Measurements from ENCODE around the gene KPNB1.
A peak's percentile ranks its signal among the peaks of the same experiment; 100 is the strongest.

Gene KPNB1

DNA sequence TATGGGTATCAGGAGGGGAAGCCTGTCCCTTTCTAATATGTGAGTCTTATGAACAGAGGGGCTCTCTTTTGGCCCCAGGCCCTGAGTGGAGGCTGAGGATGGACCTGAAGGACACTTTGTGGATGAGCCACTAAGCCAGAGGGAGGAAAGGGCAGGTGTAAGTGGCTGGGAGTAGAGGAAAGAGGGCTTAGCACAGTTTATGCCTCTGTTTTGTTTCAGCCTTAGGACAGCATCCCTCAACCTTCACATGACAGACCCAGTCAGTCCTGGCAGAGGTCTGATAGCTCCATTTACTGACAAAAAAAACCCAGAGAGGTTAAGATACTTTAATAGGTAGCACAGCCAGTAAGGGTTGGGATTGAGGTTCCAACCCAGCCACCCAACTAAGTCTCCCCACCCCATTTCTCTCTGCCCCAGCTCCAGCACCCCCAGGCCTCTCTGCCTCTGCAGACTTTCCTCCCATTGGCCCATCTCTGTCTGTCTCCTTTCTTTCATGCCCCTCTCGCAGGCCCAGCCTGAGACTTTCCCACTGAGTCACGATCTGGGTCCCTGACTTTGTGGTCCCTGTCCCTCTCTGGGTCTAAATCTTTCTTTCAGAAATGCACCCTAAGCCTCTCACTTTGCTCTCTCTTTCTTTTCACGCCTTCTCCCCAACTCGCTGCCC, 78.6 kb downstream of the KPNB1 start:
- DNase-seq (ENCODE audit: low spot score): no peak

DNA sequence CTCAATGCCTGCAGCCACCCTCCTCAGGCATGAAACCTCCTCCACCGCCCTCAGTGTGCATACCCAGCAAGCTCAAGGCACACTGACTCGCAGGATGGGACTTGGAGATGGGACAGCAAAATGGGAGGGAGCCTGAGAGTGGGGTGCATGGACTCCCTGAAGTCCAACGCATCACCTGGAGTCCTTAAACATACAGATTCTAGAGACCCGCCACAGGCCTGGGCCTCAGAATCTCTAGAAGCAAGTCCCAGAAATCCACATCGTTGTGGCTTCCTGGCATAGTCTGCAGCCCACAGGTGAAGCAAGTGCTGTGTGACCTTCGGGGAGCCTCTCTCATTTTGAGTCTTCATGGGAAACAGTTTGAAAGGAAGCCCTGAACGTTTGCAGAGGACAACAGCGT, 79.8 kb downstream of the KPNB1 start:
- no peak for DNase-seq (ENCODE audit: low spot score)

DNA sequence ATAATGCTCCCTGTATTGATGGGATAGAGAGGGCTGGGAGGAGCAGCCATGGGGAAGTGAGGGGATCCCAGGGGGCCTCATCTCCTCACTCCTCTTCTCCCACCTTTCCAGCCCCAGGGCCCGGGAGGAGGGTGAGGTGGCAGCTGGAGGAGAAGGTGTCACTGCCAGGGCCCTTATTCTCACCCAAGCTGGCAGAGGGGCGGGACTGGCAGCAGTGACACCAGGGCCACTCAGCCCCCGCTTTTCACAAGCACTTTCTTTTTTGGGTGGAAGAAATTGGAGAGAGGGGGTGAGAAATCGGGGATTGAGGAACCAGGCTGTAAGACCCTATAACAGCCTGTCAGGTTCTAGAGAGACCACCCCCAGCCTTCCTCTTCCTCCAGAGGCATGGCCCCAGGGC, 81.0 kb downstream of the KPNB1 start:
- no peak for DNase-seq (ENCODE audit: low spot score)

DNA sequence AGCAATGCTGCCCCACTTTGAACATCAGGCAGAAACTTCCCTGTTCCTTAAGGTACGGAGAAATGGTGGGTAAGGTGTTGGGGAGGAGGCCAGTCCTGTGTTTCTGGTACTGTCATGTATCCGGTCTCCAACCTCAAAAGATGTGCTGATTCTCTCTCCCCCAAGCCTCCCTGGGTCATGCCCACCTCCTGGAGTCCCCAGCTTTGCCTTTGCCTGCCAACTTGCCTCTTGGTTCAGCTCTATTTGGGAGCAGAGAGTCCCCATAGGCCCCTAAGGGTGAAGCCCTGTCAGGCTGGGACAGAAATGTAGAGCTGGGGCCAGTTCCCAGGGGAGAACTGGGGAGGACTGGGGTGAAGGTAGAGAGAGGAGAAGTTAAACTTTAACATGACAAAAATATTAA, 81.7 kb downstream of the KPNB1 start:
- DNase-seq (ENCODE audit: low spot score): no peak

DNA sequence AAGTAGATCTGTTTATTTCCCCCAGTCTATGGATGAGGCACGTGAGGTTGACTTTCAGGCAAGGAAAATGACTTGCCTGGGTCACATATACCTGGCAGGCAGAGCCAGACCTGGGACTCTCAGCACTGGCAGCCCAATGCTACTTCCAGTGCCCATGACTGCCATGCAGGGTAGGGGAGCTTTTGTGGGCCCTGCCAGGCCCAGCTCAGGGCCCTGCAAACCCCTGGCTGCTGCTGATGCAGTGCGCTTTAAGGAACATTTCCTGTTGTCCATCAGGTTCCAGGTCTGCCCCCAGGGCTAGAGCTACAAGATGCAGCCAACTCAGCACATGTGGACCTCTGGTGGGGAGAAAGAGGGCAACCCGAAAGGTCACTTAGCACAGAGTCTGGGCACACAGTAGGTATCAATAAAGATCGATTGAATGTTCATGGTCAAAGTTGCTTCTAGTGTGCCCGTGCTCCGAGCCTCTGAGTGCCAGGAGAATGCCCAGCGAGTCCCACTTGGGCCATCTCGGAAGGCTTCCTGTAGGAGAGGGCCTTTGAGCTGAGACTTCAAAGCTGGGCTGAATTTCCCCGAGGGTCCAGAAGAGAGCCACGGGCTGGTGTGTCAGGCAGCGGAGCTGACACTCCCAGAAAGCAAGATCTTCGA, 82.8 kb downstream of the KPNB1 start:
- no peak for DNase-seq (ENCODE audit: low spot score)

DNA sequence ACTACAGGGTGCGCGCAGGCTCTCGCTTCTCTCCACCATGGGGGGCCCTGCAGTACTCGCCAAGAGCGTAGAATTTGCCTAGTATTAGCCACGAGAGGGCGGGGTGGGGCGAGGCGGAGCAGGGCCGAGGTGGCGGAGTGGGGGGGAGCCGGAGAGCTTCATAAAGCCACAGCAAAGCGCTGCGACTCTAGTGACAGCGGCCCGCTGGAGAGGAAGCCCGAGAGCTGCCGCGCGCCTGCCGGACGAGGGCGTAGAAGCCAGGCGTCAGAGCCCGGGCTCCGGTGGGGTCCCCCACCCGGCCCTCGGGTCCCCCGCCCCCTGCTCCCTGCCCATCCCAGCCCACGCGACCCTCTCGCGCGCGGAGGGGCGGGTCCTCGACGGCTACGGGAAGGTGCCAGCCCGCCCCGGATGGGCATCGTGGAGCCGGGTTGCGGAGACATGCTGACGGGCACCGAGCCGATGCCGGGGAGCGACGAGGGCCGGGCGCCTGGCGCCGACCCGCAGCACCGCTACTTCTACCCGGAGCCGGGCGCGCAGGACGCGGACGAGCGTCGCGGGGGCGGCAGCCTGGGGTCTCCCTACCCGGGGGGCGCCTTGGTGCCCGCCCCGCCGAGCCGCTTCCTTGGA, 83.4 kb downstream of the KPNB1 start, which contains the start of gene TBX21:
TSS of gene TBX21 (plus strand) at position 190 of the 627 bp plus-strand sequence. CDS start at position 409, 219 bp downstream.
- DNase-seq (ENCODE audit: low spot score): peak; percentile 94

DNA sequence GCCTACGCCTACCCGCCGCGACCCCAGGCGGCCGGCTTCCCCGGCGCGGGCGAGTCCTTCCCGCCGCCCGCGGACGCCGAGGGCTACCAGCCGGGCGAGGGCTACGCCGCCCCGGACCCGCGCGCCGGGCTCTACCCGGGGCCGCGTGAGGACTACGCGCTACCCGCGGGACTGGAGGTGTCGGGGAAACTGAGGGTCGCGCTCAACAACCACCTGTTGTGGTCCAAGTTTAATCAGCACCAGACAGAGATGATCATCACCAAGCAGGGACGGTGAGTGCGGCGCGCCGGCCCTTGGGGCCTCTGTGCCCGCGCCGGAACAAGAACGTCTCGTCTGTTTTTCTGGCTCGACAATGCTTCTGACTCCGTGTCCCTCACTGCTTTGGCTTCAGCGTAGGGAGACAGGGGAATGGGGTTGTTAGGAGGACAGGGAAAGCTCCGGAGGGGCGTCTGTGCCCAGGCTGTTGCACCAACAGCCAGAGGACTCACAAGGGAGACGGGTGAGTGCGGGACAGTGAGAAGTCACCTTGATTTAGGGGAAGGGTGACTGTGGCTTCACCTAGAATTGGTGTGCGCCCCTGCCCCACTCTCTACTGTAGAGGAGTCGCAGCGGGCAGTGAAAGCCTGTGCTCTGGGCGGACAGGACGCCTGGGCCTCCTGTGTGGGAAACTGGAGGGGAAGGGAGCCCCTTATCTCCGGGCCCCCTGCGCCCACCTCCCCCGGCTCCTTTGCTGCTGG, 84.1 kb downstream of the KPNB1 start:
- no peak for DNase-seq (ENCODE audit: low spot score)

DNA sequence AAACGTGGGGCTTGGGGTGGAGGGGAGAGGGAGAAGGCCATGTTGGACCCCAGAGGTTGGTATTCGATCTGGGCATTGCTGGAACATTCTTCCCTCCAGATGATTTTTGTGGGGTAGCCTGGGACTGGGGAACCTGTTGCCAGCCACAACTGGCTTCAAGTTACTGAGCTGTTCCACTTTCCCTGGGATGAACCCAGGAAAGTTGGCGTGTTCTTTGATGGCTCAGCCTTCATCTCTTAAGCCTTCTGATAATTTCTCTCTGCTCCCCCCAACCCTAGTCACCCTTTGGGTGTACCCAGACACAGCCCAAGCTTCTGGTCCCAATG, 85.4 kb downstream of the KPNB1 start:
- no peak for DNase-seq (ENCODE audit: low spot score)

Data from CD4-positive, alpha-beta T cell treated with Interleukin-2 at 100 ng/mL for 4 hours (primary cell).